IMR-90 (cell line): Measurements from ENCODE around the gene CRYBG3.

Experiments used
- CTCF ChIP-seq: conservative IDR thresholded peaks from 2 replicates; pipeline ENCODE4 v1.5.1; 2012; ENCODE audit warnings: mild to moderate bottlenecking, low read depth, low read length, improper control_type of control experiment
- SMC3 ChIP-seq: fragments of 150-350 bp; IDR thresholded peaks from 2 replicates; pipeline ENCODE4 v1.6.1; 2016; ENCODE audit warnings: low read depth, mild to moderate bottlenecking, antibody characterized with exemption, low read length, moderate library complexity

- no peak for TF ChIP-seq CTCF
- TF ChIP-seq SMC3 = no peak
These were observed 128.5 kb downstream of the CRYBG3 start for GRCh38 chr3:97950360-97950759.
